WTC11 (cell line): Measurements from ENCODE around the gene TEK. TPM values are rescaled to one million over a fixed set of nuclear protein-coding genes. Genes with fewer than 3 reads are reported as not detected.
A peak's percentile ranks its signal among the peaks of the same experiment; 100 is the strongest.

Source experiments
- ATAC-seq: fragments of 200-7000 bp; cut with Tn5 transposase; 2 replicates; pipeline ENCODE4 v1.10.0; 2021; ENCODE audit warnings: mild to moderate bottlenecking, moderate library complexity
- CTCF ChIA-PET: fragments of 300-600 bp; sonication (Branson Sonifier 250); formaldehyde crosslinking; loops from one replicate; lab custom pipeline; 2021; ENCODE audit warnings: antibody characterized with exemption; lab: Charles Lee
- POLR2A ChIA-PET: fragments of 350-600 bp; sonication (Branson Sonifier 250); formaldehyde crosslinking; loops from one replicate; lab custom pipeline; 2021; ENCODE audit warnings: antibody characterized with exemption; lab: Charles Lee
- DNase-seq: peaks from one replicate; pipeline ENCODE4 v3.0.0; 2021; ENCODE audit warnings: low spot score
- H3K27ac Mint-ChIP-seq: 2 replicates; pipeline ENCODE4 v1.8.0; 2021; ENCODE audit warnings: mixed read lengths
- H3K27me3 Mint-ChIP-seq: 2 replicates; pipeline ENCODE4 v1.8.0; 2021; ENCODE audit warnings: low read depth, mild to moderate bottlenecking, moderate library complexity, mixed read lengths
- H3K36me3 Mint-ChIP-seq: 2 replicates; pipeline ENCODE4 v1.8.0; 2021; ENCODE audit warnings: mixed read lengths
- H3K4me1 Mint-ChIP-seq: 2 replicates; pipeline ENCODE4 v1.8.0; 2022; ENCODE audit warnings: mixed read lengths
- H3K4me3 Mint-ChIP-seq: 2 replicates; pipeline ENCODE4 v1.8.0; 2021; ENCODE audit warnings: mild to moderate bottlenecking, moderate library complexity, mixed read lengths
- H3K9me3 Mint-ChIP-seq: 2 replicates; pipeline ENCODE4 v1.8.0; 2021; ENCODE audit warnings: mixed read lengths
- CBFB ChIP-seq: sonication (generic); formaldehyde crosslinking; IDR thresholded peaks from 2 replicates; pipeline ENCODE4 v1.8.1; 2022; ENCODE audit warnings: mild to moderate bottlenecking, low read depth, missing genetic modification reagents
- ELF4 ChIP-seq: sonication (generic); formaldehyde crosslinking; IDR thresholded peaks from 2 replicates; pipeline ENCODE4 v1.8.1; 2022; ENCODE audit warnings: low read depth, mild to moderate bottlenecking, moderate library complexity, missing genetic modification reagents
- JAZF1 ChIP-seq: fragments of 250-450 bp; sonication (Bioruptor Pico); IDR thresholded peaks from 2 replicates; pipeline ENCODE4 v1.9.0; 2021; ENCODE audit warnings: moderate library complexity, mild to moderate bottlenecking, inconsistent platforms
- KAT7 ChIP-seq: sonication (generic); formaldehyde crosslinking; IDR thresholded peaks from 2 replicates; pipeline ENCODE4 v1.8.1; 2023; ENCODE audit warnings: missing genetic modification reagents, mild to moderate bottlenecking, borderline replicate concordance
- NR3C1 ChIP-seq: sonication (generic); formaldehyde crosslinking; conservative IDR thresholded peaks from 2 replicates; pipeline ENCODE4 v1.8.1; 2023; ENCODE audit warnings: low read depth, mild to moderate bottlenecking, missing genetic modification reagents
- RORB ChIP-seq: fragments of 250-450 bp; sonication (Bioruptor Pico); IDR thresholded peaks from 2 replicates; pipeline ENCODE4 v1.9.0; 2021; ENCODE audit warnings: mild to moderate bottlenecking
- SMAD4 ChIP-seq: sonication (generic); formaldehyde crosslinking; IDR thresholded peaks from 2 replicates; pipeline ENCODE4 v1.8.0; 2022; ENCODE audit warnings: mild to moderate bottlenecking, missing genetic modification reagents
- ZNF317 ChIP-seq: sonication (generic); formaldehyde crosslinking; IDR thresholded peaks from 2 replicates; pipeline ENCODE4 v1.8.1; 2023; ENCODE audit warnings: low read depth, mild to moderate bottlenecking, moderate library complexity, missing genetic modification reagents, borderline replicate concordance
- ZNF416 ChIP-seq: fragments of 250-450 bp; sonication (Bioruptor Pico); IDR thresholded peaks from 2 replicates; pipeline ENCODE4 v1.9.0; 2021; ENCODE audit warnings: mild to moderate bottlenecking, inconsistent platforms
- total RNA-seq: library from RNA; stranded (reverse); gene quantifications from 3 replicates; pipeline ENCODE4 v1.2.3, GENCODE V29; 2021
- TF ChIP-seq, protein P1 (sequence below): sonication (generic); formaldehyde crosslinking; IDR thresholded peaks from 2 replicates; pipeline ENCODE4 v1.8.0; 2022; ENCODE audit warnings: mild to moderate bottlenecking, missing genetic modification reagents
- TF ChIP-seq, protein P2 (sequence below): sonication (generic); formaldehyde crosslinking; IDR thresholded peaks from 2 replicates; pipeline ENCODE4 v1.8.1; 2023; ENCODE audit warnings: mild to moderate bottlenecking, missing genetic modification reagents, moderate library complexity
- TF ChIP-seq, protein P3 (sequence below): fragments of 250-450 bp; sonication (Bioruptor Pico); conservative IDR thresholded peaks from 2 replicates; pipeline ENCODE4 v1.9.0; 2021; ENCODE audit warnings: mild to moderate bottlenecking
- TF ChIP-seq, protein P4 (sequence below): sonication (generic); formaldehyde crosslinking; conservative IDR thresholded peaks from 2 replicates; pipeline ENCODE4 v1.8.1; 2023; ENCODE audit warnings: mild to moderate bottlenecking, low read depth, missing genetic modification reagents, moderate library complexity
- TF ChIP-seq, protein P5 (sequence below): fragments of 200-600 bp; IDR thresholded peaks from 2 replicates; pipeline ENCODE4 v1.8.0; 2022; ENCODE audit warnings: antibody characterized with exemption

The TEK gene
- total RNA-seq, 1 experiment from 2014 or later = 3.1 TPM

DNA sequence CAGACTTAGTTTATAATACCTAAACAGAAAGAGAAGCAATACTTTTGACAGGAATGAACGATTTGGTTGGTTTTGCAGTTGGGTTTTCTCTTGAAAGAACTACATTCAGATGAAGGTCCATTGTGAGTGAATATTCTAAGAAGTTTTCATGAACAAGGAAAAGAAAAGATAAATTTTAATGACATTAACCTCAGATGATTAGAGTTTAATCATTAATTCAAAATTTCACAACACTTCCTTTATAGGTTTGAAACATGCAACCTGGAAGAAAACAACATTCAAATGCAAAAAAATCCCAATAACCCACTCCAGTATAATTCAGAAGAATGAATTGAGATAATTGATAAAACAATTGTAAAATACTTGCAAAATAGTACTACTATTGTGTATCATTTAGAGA is 164.2 kb downstream of the TEK start:
- no peaks in the 10 kb centered on the region for H3K9me3 Mint-ChIP-seq
- ATAC-seq (no peak), DNase-seq (no peak)
- ChIA-PET CTCF (interaction anchor here (1.0 kb wide), 1 partner anchor 34 kb away, joined by 3 read pairs; no protein-coding TSS in a partner anchor), POLR2A (no interaction called here)
- no peaks in the 10 kb centered on the region for H3K27me3 Mint-ChIP-seq
- TF ChIP-seq KAT7 (CRISPR knock-in tag) = no peak
- no peak for TF ChIP-seq JAZF1 (CRISPR knock-in tag)
- TF ChIP-seq NR3C1 (CRISPR knock-in tag) = no peak
- no peak for TF ChIP-seq ZNF416 (CRISPR knock-in tag)
- no peak for TF ChIP-seq SMAD4 (CRISPR knock-in tag)
- TF ChIP-seq CBFB (CRISPR knock-in tag) = no peak
- TF ChIP-seq, protein P1, sequence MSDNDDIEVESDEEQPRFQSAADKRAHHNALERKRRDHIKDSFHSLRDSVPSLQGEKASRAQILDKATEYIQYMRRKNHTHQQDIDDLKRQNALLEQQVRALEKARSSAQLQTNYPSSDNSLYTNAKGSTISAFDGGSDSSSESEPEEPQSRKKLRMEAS (CRISPR knock-in tag) = no peak
- TF ChIP-seq ELF4 (CRISPR knock-in tag) = no peak
- TF ChIP-seq, protein P2, sequence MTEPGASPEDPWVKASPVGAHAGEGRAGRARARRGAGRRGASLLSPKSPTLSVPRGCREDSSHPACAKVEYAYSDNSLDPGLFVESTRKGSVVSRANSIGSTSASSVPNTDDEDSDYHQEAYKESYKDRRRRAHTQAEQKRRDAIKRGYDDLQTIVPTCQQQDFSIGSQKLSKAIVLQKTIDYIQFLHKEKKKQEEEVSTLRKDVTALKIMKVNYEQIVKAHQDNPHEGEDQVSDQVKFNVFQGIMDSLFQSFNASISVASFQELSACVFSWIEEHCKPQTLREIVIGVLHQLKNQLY (CRISPR knock-in tag) = no peak
- TF ChIP-seq, protein P3, sequence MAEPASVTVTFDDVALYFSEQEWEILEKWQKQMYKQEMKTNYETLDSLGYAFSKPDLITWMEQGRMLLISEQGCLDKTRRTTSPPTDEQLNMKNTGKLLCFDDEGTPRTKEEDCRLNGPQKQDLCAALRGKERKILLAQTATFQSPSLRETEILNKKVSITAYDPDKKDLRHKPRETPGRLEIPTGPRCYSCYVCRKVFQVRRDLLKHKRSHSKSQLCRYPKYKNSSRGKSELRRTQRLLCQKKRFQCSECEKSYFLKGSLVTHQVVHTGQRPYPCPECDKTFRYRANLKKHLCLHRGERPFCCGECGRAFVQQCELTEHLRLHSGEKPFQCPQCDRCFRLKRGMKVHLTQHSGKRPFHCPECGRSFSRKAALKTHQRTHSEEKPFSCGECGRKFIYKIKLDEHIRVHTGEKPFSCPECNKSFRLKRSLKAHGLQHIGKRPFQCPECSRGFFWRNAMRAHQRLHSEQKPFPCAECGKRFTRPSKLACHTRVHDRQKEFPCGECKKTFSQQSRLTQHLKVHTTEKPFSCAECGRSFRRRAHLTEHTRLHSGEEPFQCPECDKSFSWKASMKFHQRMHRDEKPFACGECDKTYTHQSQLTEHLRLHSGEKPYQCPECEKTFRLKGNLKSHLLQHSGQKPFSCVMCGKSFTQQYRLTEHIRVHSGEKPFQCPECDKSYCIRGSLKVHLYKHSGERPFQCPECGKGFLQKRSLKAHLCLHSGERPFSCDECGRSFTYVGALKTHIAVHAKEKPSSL (CRISPR knock-in tag) = no peak
- TF ChIP-seq ZNF317 (CRISPR knock-in tag) = no peak
- no peak for TF ChIP-seq RORB
- peaks cover 6% of the 10 kb centered on the region; the same call in 1 of the 2 replicates for H3K4me1 Mint-ChIP-seq
- H3K36me3 Mint-ChIP-seq = no peaks in the 10 kb centered on the region
- H3K4me3 Mint-ChIP-seq = no peak overlapping the region
- no peak overlapping the region for H3K27ac Mint-ChIP-seq

DNA sequence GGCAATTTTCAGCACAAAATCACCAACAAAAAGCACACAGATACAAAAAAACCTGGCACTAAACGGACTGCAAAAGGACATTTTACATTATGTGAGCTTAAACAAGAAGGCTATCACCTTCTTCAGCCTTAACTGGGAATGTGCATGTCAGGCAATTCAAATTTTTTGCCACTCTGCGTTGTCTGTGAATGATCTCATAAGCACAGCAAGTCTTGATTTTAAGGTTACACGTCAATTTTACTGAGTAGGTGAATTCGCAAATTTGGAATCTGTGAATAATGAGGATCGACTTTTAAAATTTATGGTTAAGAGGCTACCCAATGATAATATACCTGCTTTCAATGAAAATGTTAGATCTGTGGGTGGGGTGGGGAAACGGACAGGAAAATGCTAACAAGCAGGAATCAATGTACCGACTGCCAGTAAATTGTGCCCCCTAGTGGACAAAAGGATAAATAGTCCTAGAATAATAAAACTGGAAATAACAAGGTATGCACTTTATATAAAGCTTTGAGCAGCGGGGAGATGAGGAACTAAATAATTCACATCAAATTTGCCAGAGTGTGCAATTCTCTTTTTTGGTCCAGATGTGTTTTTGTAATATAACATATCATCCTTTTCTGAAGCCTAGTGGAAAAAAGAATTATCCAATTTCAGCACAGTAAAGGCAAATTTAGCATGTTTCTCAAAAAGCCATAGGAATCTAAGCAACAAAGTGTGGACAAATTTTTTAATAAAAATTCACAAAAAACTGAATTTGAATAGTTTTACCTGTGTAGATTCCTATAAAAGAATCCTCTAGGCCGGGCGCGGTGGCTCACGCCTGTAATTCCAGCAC is 167.4 kb downstream of the TEK start:
- no peaks in the 10 kb centered on the region for H3K36me3 Mint-ChIP-seq
- DNase-seq (no peak), ATAC-seq (peak; percentile 56)
- CTCF ChIA-PET = interaction anchor here (0.6 to 1.9 kb wide), 9 partner anchors 9 to 331 kb away, joined by 3 to 6 read pairs (median 4); no protein-coding TSS in a partner anchor
- POLR2A ChIA-PET = no interaction called here
- H3K4me3 Mint-ChIP-seq = no peak overlapping the region
- no peaks in the 10 kb centered on the region for H3K27me3 Mint-ChIP-seq
- H3K9me3 Mint-ChIP-seq = no peaks in the 10 kb centered on the region
- TF ChIP-seq, protein P4, sequence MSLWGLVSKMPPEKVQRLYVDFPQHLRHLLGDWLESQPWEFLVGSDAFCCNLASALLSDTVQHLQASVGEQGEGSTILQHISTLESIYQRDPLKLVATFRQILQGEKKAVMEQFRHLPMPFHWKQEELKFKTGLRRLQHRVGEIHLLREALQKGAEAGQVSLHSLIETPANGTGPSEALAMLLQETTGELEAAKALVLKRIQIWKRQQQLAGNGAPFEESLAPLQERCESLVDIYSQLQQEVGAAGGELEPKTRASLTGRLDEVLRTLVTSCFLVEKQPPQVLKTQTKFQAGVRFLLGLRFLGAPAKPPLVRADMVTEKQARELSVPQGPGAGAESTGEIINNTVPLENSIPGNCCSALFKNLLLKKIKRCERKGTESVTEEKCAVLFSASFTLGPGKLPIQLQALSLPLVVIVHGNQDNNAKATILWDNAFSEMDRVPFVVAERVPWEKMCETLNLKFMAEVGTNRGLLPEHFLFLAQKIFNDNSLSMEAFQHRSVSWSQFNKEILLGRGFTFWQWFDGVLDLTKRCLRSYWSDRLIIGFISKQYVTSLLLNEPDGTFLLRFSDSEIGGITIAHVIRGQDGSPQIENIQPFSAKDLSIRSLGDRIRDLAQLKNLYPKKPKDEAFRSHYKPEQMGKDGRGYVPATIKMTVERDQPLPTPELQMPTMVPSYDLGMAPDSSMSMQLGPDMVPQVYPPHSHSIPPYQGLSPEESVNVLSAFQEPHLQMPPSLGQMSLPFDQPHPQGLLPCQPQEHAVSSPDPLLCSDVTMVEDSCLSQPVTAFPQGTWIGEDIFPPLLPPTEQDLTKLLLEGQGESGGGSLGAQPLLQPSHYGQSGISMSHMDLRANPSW (CRISPR knock-in tag) = no peak
- TF ChIP-seq, protein P5, sequence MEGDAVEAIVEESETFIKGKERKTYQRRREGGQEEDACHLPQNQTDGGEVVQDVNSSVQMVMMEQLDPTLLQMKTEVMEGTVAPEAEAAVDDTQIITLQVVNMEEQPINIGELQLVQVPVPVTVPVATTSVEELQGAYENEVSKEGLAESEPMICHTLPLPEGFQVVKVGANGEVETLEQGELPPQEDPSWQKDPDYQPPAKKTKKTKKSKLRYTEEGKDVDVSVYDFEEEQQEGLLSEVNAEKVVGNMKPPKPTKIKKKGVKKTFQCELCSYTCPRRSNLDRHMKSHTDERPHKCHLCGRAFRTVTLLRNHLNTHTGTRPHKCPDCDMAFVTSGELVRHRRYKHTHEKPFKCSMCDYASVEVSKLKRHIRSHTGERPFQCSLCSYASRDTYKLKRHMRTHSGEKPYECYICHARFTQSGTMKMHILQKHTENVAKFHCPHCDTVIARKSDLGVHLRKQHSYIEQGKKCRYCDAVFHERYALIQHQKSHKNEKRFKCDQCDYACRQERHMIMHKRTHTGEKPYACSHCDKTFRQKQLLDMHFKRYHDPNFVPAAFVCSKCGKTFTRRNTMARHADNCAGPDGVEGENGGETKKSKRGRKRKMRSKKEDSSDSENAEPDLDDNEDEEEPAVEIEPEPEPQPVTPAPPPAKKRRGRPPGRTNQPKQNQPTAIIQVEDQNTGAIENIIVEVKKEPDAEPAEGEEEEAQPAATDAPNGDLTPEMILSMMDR = peak; percentile 70
- H3K4me1 Mint-ChIP-seq = peaks cover 18% of the 10 kb centered on the region
- H3K27ac Mint-ChIP-seq = no peak overlapping the region
